ENCODE data around the gene CYB5D1.

Gene CYB5D1

GRCh38 chr17:7820231-7820630, 37.6 kb upstream of the CYB5D1 start:
- Histone ChIP-seq H2AFZ (ENCODE audit: low read depth, low read length, severe bottlenecking) (no peak overlapping the region), H3K4me2 (ENCODE audit: low read depth, low read length, poor library complexity, severe bottlenecking) (no peak overlapping the region), H3K4me3 (ENCODE audit: insufficient read depth, low read length, poor library complexity, severe bottlenecking) (no peak overlapping the region), H3K27me3 (ENCODE audit: low read length) (no peaks in the 10 kb centered on the region), H4K20me1 (ENCODE audit: low read depth, low read length) (no peaks in the 10 kb centered on the region), H3K9me3 (ENCODE audit: insufficient read depth, low read length) (no peaks in the 10 kb centered on the region), H3K79me2 (ENCODE audit: insufficient read depth, low read length) (no peaks in the 10 kb centered on the region), H3F3A (ENCODE audit: insufficient read depth) (no peaks in the 10 kb centered on the region), H3K27ac (ENCODE audit: low read depth, low read length) (no peak overlapping the region), H3K9me2 (replicated peaks; ENCODE audit: insufficient read depth, low read length) (no peaks in the 10 kb centered on the region), H3K36me3 (ENCODE audit: low read length) (no peaks in the 10 kb centered on the region), H3K9ac (ENCODE audit: low read length) (no peak overlapping the region)
- TF ChIP-seq EZH2phosphoT487 (conservative IDR thresholded peaks at IDR 0.05; ENCODE audit: low read length): no peak
- no peak for TF ChIP-seq CTCF (IDR thresholded peaks at IDR 0.05; ENCODE audit: insufficient read depth, low read length, poor library complexity, severe bottlenecking)

- Histone ChIP-seq H3K9me3 (ENCODE audit: insufficient read depth, low read length) (no peaks in the 10 kb centered on the region), H3K79me2 (ENCODE audit: insufficient read depth, low read length) (no peaks in the 10 kb centered on the region), H3K9ac (ENCODE audit: low read length) (no peak overlapping the region), H2AFZ (ENCODE audit: low read depth, low read length, severe bottlenecking) (no peak overlapping the region), H3K27me3 (ENCODE audit: low read length) (no peaks in the 10 kb centered on the region), H3K27ac (ENCODE audit: low read depth, low read length) (no peak overlapping the region), H3K9me2 (replicated peaks; ENCODE audit: insufficient read depth, low read length) (no peaks in the 10 kb centered on the region), H4K20me1 (ENCODE audit: low read depth, low read length) (no peaks in the 10 kb centered on the region), H3F3A (ENCODE audit: insufficient read depth) (no peaks in the 10 kb centered on the region), H3K4me3 (ENCODE audit: insufficient read depth, low read length, poor library complexity, severe bottlenecking) (no peak overlapping the region), H3K4me2 (ENCODE audit: low read depth, low read length, poor library complexity, severe bottlenecking) (no peak overlapping the region), H3K36me3 (ENCODE audit: low read length) (no peaks in the 10 kb centered on the region)
- TF ChIP-seq CTCF (IDR thresholded peaks at IDR 0.05; ENCODE audit: insufficient read depth, low read length, poor library complexity, severe bottlenecking) (no peak), EZH2phosphoT487 (conservative IDR thresholded peaks at IDR 0.05; ENCODE audit: low read length) (no peak)
These were observed 35.7 kb upstream of the CYB5D1 start for GRCh38 chr17:7822126-7822525.

- Histone ChIP-seq H3K4me3 (ENCODE audit: insufficient read depth, low read length, poor library complexity, severe bottlenecking) (no peak overlapping the region), H3K9me3 (ENCODE audit: insufficient read depth, low read length) (no peaks in the 10 kb centered on the region), H3K36me3 (ENCODE audit: low read length) (no peaks in the 10 kb centered on the region), H3K27ac (ENCODE audit: low read depth, low read length) (no peak overlapping the region), H3K9me2 (replicated peaks; ENCODE audit: insufficient read depth, low read length) (no peaks in the 10 kb centered on the region), H3K9ac (ENCODE audit: low read length) (no peak overlapping the region), H3K27me3 (ENCODE audit: low read length) (no peaks in the 10 kb centered on the region), H3K79me2 (ENCODE audit: insufficient read depth, low read length) (no peaks in the 10 kb centered on the region), H4K20me1 (ENCODE audit: low read depth, low read length) (no peaks in the 10 kb centered on the region), H2AFZ (ENCODE audit: low read depth, low read length, severe bottlenecking) (no peak overlapping the region), H3K4me2 (ENCODE audit: low read depth, low read length, poor library complexity, severe bottlenecking) (no peak overlapping the region), H3F3A (ENCODE audit: insufficient read depth) (no peaks in the 10 kb centered on the region)
- no peak for TF ChIP-seq CTCF (IDR thresholded peaks at IDR 0.05; ENCODE audit: insufficient read depth, low read length, poor library complexity, severe bottlenecking)
- TF ChIP-seq EZH2phosphoT487 (conservative IDR thresholded peaks at IDR 0.05; ENCODE audit: low read length): no peak
These were observed 34.2 kb upstream of the CYB5D1 start for GRCh38 chr17:7823581-7824001.
